ENCODE measurements around the gene PARVG.

The PARVG gene

DNA sequence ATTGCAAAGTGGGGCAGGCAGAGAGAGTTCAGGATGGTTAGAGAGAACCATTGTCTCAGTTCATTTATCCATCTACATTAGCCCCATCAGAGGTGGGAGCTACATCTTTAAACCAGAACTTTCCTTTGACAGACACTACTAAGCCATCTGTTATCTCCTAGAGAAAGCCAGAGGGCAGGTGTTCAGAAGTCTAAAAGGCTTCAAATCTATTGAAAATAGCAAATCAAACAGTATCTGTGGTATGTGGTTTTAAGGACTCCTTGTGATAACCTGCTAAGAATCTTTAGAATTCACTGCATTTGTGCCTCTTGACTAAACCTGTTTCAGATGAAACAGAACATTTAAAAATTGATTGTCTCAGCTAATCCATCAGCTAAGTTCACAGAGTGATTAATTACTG lies 43.9 kb upstream of the PARVG start:
- DNase-seq (ENCODE audit: insufficient read length, low spot score), result no peak
- TF ChIP-seq, protein P1, sequence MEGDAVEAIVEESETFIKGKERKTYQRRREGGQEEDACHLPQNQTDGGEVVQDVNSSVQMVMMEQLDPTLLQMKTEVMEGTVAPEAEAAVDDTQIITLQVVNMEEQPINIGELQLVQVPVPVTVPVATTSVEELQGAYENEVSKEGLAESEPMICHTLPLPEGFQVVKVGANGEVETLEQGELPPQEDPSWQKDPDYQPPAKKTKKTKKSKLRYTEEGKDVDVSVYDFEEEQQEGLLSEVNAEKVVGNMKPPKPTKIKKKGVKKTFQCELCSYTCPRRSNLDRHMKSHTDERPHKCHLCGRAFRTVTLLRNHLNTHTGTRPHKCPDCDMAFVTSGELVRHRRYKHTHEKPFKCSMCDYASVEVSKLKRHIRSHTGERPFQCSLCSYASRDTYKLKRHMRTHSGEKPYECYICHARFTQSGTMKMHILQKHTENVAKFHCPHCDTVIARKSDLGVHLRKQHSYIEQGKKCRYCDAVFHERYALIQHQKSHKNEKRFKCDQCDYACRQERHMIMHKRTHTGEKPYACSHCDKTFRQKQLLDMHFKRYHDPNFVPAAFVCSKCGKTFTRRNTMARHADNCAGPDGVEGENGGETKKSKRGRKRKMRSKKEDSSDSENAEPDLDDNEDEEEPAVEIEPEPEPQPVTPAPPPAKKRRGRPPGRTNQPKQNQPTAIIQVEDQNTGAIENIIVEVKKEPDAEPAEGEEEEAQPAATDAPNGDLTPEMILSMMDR (IDR thresholded peaks at IDR 0.05; ENCODE audit: insufficient read depth, missing control alignments), result no peak
- FAIRE-seq, result no peak

DNA sequence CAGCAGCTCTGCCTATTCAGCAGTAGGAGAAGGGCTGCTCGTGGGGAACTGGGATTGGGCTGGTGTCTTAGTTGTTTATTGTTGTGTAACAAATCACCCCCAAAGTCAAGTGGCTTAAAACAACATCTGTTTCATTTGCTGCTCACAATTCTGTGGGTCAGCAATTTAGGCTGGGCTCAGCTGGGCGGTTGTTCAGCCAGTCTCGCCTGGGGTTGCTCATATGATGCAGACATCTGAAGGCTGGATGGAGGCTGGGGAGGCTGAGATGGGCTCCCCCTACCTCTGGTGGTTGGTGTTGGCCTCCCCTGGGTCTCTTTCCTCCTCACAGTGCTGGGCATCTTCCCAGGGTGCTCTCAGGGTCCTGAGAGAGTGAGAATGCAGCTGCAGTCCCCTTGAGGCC lies 43.3 kb upstream of the PARVG start:
- TF ChIP-seq, protein P1 (IDR thresholded peaks at IDR 0.05; ENCODE audit: insufficient read depth, missing control alignments), result no peak
- no peak for DNase-seq (ENCODE audit: insufficient read length, low spot score)
- no peak for FAIRE-seq

DNA sequence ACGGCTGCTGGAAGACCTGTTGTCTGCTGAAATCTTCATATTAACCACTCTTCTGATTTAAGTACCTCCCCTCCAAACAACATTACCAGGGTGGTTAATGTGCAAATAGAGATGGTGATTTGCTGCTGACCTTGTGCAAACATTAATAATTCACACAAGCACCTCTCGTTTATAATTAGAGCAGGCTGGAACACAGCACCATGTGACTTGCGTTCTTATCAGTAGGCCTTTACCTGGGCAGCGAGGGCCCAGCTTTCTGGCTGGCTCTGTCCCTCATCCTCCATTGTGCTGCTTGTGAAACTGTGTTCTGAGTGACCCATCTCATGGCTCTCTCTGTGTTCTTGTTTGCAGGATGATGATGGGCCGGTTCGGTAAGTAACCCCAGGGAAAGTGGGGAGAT lies 41.0 kb upstream of the PARVG start:
- TF ChIP-seq, protein P1 (IDR thresholded peaks at IDR 0.05; ENCODE audit: insufficient read depth, missing control alignments), result no peak
- FAIRE-seq, result no peak
- DNase-seq (ENCODE audit: insufficient read length, low spot score), result no peak

DNA sequence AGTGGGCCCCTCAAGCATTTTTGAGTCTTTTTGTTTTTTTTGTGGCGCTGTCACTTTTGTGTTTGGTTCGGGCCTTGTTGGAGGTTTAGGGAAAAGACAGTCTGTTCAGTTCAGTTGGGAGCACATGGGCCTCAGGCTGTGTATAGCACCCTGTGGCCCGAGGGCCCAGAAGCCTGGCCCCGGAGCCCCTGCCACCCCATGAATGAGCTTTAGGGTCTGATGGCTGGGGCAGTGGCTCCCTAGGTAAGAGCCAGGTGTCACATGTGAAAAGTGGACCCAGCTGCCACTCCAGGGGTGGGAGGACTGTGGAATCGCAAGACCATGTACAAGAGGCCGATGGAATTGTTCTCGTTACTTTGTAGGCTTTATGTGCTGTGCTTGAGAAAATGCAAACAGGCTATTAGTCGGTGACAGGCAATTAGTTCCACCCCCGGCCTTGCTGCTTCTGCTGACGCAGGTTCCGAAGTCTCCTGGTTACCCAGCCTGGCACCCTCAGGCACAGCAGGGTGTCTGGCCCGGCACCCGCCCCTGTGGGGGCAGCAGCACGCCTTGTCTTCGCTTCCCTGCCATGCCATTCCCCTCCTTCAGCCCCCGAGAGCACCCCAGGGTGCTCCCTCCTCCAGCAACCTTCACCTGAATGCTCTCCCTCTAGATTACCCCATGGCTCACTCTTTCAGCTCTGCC lies 38.2 kb upstream of the PARVG start:
- TF ChIP-seq, protein P1 (IDR thresholded peaks at IDR 0.05; ENCODE audit: insufficient read depth, missing control alignments), result no peak
- DNase-seq (ENCODE audit: insufficient read length, low spot score) (no peak), FAIRE-seq (no peak)

DNA sequence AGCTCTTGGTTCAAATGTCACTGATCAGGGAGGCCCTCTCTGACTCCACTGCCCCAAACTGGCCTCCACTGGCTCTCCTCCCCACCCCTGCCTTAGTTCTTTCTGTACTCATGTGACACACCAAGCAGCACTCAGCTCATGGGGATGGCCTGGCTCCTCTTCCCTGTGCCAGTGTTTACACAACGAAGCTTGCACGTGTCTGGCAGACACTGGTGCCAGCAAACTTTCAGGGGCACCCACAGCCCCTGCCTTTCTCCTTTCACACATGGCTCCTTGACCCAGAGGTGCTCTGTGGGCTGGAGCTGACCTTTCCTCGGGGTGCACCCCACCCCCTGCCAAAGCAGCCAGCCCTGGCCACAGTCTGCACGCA lies 37.6 kb upstream of the PARVG start:
- TF ChIP-seq, protein P1 (IDR thresholded peaks at IDR 0.05; ENCODE audit: insufficient read depth, missing control alignments), result no peak
- DNase-seq (ENCODE audit: insufficient read length, low spot score) (no peak), FAIRE-seq (no peak)

DNA sequence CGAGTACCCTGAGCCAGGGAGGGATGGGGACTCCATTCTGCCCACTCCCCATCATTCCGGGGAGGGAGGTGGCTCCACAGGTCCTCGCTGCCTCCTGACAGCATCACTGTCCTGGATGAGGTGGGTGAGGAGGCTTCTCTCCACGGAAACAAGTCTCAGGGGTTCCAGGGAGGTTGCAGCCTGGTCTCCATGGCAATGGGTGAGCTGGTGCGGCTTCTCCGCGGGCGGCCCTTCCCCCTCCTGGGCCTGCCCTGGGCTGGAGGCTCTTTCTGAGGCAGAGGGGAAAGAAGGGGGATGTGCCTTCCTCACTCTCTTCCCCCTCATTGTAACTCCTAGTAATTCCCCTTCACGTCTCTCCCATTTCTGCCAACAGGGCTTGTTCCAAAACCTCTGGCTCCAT lies 37.1 kb upstream of the PARVG start:
- TF ChIP-seq, protein P1 (IDR thresholded peaks at IDR 0.05; ENCODE audit: insufficient read depth, missing control alignments), result no peak
- FAIRE-seq, result no peak
- DNase-seq (ENCODE audit: insufficient read length, low spot score), result no peak

DNA sequence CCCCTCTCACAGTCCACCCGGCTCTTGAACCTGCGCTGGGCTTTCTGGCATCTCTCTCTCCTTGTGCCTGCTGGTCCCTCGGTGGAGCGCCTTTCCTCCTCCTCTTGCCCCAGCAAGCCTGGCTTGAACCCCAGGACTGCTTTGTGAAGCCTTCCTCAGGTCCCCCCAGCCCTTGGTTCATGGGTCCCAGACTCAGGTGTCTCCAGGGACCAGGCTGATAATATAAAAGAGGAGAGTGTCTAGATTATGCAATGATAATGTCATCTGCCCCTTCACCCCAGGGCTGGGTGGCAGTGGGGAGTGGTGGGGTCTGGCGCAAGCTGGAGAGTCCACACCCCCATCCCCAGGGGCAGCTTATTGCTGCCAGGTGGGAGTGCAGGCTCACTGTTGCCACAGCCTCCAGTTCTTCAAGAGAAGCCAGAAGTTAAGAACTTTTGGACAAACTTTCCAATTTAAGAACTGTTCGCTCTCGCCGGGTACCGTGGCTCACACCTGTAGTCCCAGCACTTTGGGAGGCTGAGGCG lies 36.6 kb upstream of the PARVG start:
- no peak for DNase-seq (ENCODE audit: insufficient read length, low spot score)
- FAIRE-seq, result no peak
- TF ChIP-seq, protein P1 (IDR thresholded peaks at IDR 0.05; ENCODE audit: insufficient read depth, missing control alignments), result no peak

Data from D721Med (cell line).